KBM-7 (cell line): ENCODE measurements around the gene PRKACA.
"Not testable (repeated sequence)": the region's sequence is repeated elsewhere in the genome, so short reads cannot be mapped to it uniquely, and the experiment has no call there.

ENCODE experiments used
- DNase-seq: peaks from one replicate; pipeline ENCODE4 v3.0.0-alpha.2; 2015
- in situ Hi-C: fragments of 300-500 bp; cut with MboI; formaldehyde crosslinking; loops from 2 replicates; pipeline ENCODE4 v1.14.3; 2020; ENCODE audit warnings: low sequenced_read_pairs, low pct_unique_long_range_greater_than_20kb, mixed read lengths

Gene PRKACA

GRCh38 chr19:14058182-14059092 is 59.1 kb downstream of the PRKACA start:
- in situ Hi-C loops, result loop anchor here (25.0 kb wide), 1 partner anchor 171 kb away; the partner anchor contains the start of gene NANOS3
- no peak for DNase-seq

DNA sequence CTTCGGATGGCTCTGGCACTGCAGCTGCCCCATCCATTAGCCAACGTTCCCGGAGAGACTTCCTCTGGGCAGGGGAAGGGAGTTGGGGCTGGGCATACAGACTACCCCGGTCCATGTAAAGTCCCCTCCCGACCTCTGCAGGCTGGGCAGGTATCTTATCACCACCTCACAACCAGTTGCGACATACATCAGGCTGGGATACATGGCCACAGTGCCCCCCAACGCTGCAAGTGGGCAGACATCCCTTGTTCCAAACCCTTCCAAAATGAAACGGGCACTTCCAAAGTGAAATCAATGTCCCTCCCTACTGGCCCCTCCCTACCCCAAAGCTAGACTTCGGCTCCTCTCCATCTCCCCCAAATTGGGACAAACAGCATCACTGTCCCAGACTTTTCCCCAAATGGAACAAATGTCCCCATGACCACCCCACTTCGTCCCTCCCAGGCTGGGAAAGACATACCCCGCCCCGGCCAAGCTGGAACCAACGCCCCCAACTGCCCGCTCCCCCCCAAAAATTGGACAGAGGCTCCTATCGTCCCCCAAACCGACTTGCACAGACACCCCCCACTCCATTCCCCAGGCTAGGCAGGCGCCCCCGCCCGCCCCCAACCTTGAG is 60.7 kb downstream of the PRKACA start:
- no peak for DNase-seq
- in situ Hi-C loops, result loop anchor here (25.0 kb wide), 1 partner anchor 170 kb away; the partner anchor contains the start of gene NANOS3

DNA sequence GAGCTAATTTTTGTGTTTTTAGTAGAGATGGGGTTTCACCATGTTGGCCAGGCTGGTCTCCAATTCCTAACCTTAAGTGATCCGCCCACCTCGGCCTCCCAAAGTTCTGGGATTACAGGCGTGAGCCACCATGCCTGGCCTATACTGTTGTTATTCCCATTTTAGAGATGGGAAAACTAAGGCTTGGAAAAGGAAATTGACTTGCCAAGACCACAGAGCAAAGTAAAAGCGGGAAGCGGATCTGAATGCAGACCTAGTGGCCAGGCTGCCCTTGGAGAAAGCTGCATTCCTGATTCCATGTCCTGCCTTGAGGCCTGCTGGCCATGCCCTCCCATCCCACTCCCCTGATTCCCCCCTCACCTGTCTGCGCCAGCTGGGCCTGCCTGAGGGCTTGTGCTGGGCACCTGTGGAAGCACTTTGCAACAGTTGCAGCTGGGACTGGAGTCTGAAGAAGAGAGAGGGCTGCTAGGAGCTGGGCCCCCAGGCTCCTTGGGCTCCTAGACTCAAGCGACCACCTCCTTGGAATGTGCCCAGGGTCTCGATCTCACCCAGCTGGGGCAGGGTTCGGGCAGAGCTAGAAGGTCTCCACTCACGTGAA is 61.4 kb downstream of the PRKACA start:
- in situ Hi-C loops, result loop anchor here (25.0 kb wide), 1 partner anchor 169 kb away; the partner anchor contains the start of gene NANOS3
- DNase-seq, result no peak

- no peak for DNase-seq
- in situ Hi-C loops, result loop anchor here (25.0 kb wide), 1 partner anchor 168 kb away; the partner anchor contains the start of gene NANOS3
These were observed 62.2 kb downstream of the PRKACA start for GRCh38 chr19:14055396-14055795.

- in situ Hi-C loops, result loop anchor here (25.0 kb wide), 1 partner anchor 167 kb away; the partner anchor contains the start of gene NANOS3
- no peak for DNase-seq
These were observed 62.8 kb downstream of the PRKACA start for GRCh38 chr19:14054721-14055120.

GRCh38 chr19:14054099-14054498 is 63.5 kb downstream of the PRKACA start:
- no peak for DNase-seq

DNA sequence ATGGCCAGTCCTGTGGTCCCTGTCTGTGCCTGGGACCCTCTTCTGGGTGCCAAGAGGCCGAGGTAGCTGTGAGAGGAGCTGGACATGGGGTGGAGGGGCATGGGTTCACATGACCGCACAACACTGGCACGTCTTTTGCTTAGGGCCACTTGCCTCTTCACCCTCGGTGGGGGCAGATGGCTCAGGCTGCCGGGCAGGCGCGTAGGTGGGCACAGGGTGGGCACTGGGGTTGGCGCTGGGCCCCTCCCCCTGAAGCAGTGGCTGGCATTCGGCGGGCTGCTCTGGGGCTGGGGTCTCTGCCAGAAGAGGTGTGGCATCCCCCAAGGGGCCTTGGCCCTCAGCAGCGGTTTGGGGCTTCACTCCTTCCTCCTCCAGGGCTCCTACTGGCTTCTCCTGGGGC is 64.1 kb downstream of the PRKACA start:
- DNase-seq, result no peak
- in situ Hi-C loops, result loop anchor here (25.0 kb wide), 1 partner anchor 166 kb away; the partner anchor contains the start of gene NANOS3

More at GRCh38 chr19:14054099-14054498, 63.5 kb downstream of the PRKACA start:
- in situ Hi-C loops, result loop anchor here (25.0 kb wide), 1 partner anchor 167 kb away; the partner anchor contains the start of gene NANOS3

- no peak for DNase-seq
- in situ Hi-C loops, result loop anchor here (25.0 kb wide), 1 partner anchor 166 kb away; the partner anchor contains the start of gene NANOS3
These were observed 64.5 kb downstream of the PRKACA start for GRCh38 chr19:14053032-14053431.

DNA sequence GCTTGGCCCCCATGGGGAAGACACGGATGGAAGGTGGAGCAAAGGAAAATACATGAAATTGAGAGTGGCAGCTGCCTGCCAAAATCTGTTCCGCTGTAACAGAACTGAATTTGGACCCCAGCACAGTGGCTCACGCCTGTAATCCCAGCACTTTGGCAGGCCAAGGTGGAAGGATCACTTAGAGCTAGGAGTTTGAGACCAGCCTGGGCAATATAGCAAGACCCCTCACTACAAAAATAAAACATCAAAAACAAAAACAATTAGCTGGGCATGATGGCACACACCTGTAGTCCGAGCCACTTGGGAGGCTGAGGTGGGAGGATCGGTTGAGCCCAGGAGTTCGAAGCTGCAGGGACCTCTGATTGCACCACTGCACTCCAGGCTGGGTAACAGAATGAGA is 65.1 kb downstream of the PRKACA start:
- DNase-seq, result no peak
- in situ Hi-C loops, result loop anchor here (25.0 kb wide), 1 partner anchor 165 kb away; the partner anchor contains the start of gene NANOS3

DNA sequence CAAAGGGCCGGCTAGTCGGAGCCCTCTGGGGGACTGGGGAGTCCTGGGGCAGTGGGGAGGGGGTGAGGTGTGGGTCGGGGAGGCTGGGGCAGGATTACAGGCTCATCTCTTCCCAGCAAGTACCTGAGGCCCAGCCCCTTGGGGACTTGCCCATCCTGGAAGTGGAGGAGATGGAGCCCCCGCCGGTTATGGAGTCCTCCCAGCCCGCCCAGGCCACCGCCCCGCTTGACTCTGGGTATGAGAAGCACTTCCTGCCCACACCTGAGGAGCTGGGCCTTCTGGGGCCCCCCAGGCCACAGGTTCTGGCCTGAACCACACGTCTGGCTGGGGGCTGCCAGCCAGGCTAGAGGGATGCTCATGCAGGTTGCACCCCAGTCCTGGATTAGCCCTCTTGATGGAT is 65.6 kb downstream of the PRKACA start:
- in situ Hi-C loops, result loop anchor here (25.0 kb wide), 1 partner anchor 165 kb away; the partner anchor contains the start of gene NANOS3
- DNase-seq, result no peak

- in situ Hi-C loops, result loop anchor here (25.0 kb wide), 1 partner anchor 164 kb away; the partner anchor contains the start of gene NANOS3
- DNase-seq, result not testable (repeated sequence)
These were observed 66.6 kb downstream of the PRKACA start for GRCh38 chr19:14050961-14051360.

DNA sequence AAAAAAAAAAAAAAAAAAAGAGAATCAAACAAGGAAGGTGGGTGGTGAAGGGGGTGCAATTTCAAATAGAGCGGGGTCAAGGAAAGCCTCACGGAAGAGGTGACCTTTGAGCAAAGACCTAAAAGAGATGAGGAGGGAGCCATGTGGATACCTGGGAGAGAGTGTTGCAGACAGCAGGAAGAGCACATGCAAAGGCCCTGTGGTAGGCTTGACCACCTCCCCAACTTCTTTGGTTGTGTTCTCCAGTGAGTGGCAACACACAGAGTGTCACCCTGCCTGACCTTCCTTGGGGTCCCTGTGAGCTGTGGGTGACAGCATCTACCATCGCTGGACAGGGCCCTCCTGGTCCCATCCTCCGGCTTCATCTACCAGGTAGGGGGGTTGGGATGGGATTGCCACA is 67.0 kb downstream of the PRKACA start:
- no peak for DNase-seq

GRCh38 chr19:14048443-14049153 is 69.0 kb downstream of the PRKACA start:
- peak; percentile 83 for DNase-seq
- in situ Hi-C loops, result no loop called here

More for the DNA sequence above, 67.0 kb downstream of the PRKACA start:
- in situ Hi-C loops, result loop anchor here (25.0 kb wide), 1 partner anchor 163 kb away; the partner anchor contains the start of gene NANOS3

DNA sequence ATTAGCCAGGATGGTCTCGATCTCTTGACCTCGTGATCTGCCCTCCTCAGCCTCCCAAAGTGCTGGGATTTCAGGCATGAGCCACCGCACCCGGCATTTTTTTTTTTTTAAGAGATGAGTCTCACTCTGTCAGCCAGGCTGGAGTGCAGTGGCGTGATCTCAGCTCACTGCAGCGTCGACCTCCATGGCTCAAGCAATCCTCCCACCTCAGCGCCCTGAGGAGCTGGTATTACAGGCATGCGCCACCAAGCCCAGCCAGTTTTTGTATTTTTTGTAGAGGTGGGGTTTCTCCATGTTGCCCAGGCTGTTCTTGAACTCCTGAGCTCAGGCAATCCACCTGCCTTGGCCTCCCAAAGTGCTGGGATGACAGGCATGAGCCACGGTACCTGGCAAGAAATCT is 69.7 kb downstream of the PRKACA start:
- DNase-seq, in situ Hi-C loops: not testable (repeated sequence)

- in situ Hi-C loops, result not testable (repeated sequence)
- DNase-seq, result peak; percentile 58
These were observed 74.6 kb downstream of the PRKACA start for GRCh38 chr19:14042659-14043608.
